SHP77 treated with DMSO at 0.1 percent for 48 hours (cell line): ENCODE results near the gene SCN2A.

Experiments used
- DNase-seq: peaks from one replicate; lab custom pipeline; 2025; lab: John Stamatoyannopoulos, UW

The SCN2A gene

GRCh38 chr2:165239230-165239629, at the start of gene SCN2A:
SCN2A (plus strand) TSS chr2:165239414; CDS start chr2:165295824, 56,410 bp downstream.
- no peak for DNase-seq

- no peak for DNase-seq
These were observed 48.0 kb upstream of the SCN2A start for GRCh38 chr2:165191096-165191728.

GRCh38 chr2:165192729-165193128, 46.5 kb upstream of the SCN2A start:
- no peak for DNase-seq

- no peak for DNase-seq
These were observed 45.9 kb upstream of the SCN2A start for GRCh38 chr2:165193178-165193777.

GRCh38 chr2:165196411-165196810, 42.8 kb upstream of the SCN2A start:
- DNase-seq = no peak

GRCh38 chr2:165197346-165197745, 41.9 kb upstream of the SCN2A start:
- DNase-seq = no peak

- no peak for DNase-seq
These were observed 41.0 kb upstream of the SCN2A start for GRCh38 chr2:165198181-165198580.

GRCh38 chr2:165202239-165202638, 37.0 kb upstream of the SCN2A start:
- no peak for DNase-seq

- DNase-seq = peak; percentile 48
These were observed 35.3 kb upstream of the SCN2A start, which contains the start of gene SCN3A for GRCh38 chr2:165203689-165204559. SCN3A (minus strand) TSS chr2:165204050; CDS start chr2:165176394, 27,656 bp downstream.

GRCh38 chr2:165205865-165206264, 33.3 kb upstream of the SCN2A start:
- no peak for DNase-seq

GRCh38 chr2:165208094-165208493, 31.1 kb upstream of the SCN2A start:
- DNase-seq = no peak

- no peak for DNase-seq
These were observed 25.1 kb upstream of the SCN2A start for GRCh38 chr2:165214093-165214492.

GRCh38 chr2:165219481-165219880, 19.7 kb upstream of the SCN2A start:
- DNase-seq = no peak

GRCh38 chr2:165224941-165225340, 14.3 kb upstream of the SCN2A start:
- no peak for DNase-seq

GRCh38 chr2:165227571-165227970, 11.6 kb upstream of the SCN2A start:
- DNase-seq = no peak

- DNase-seq = no peak
These were observed 2.2 kb upstream of the SCN2A start for GRCh38 chr2:165237056-165237455.

GRCh38 chr2:165238295-165238694, 919 bp upstream of the SCN2A start:
- DNase-seq = no peak

GRCh38 chr2:165239856-165240515, 772 bp downstream of the SCN2A start:
- no peak for DNase-seq

GRCh38 chr2:165240916-165241315, 1.7 kb downstream of the SCN2A start:
- no peak for DNase-seq

- no peak for DNase-seq
These were observed 6.0 kb downstream of the SCN2A start for GRCh38 chr2:165245081-165245793.

- DNase-seq = no peak
These were observed 9.0 kb downstream of the SCN2A start for GRCh38 chr2:165248238-165248637.

- no peak for DNase-seq
These were observed 12.2 kb downstream of the SCN2A start for GRCh38 chr2:165251366-165251765.
